GM20431 (cell line): ENCODE measurements around the gene KIAA0513.

Experiments
- in situ Hi-C: fragments of 300-500 bp; cut with MseI, MboI; formaldehyde crosslinking; loops from one replicate; pipeline ENCODE4 v1.15.0; 2020; ENCODE audit warnings: low sequenced_read_pairs; ENCODE audit not compliant: unreplicated experiment

Gene KIAA0513

GRCh38 chr16:85141491-85142128, 114.0 kb downstream of the KIAA0513 start:
- in situ Hi-C loops = no loop called here

- in situ Hi-C loops = no loop called here
Measured at GRCh38 chr16:85142129-85142513, 114.5 kb downstream of the KIAA0513 start.

- in situ Hi-C loops = no loop called here
Measured at GRCh38 chr16:85142771-85143211, 115.2 kb downstream of the KIAA0513 start.
